Measurements from ENCODE around the gene TRIM72.

Gene TRIM72

DNA sequence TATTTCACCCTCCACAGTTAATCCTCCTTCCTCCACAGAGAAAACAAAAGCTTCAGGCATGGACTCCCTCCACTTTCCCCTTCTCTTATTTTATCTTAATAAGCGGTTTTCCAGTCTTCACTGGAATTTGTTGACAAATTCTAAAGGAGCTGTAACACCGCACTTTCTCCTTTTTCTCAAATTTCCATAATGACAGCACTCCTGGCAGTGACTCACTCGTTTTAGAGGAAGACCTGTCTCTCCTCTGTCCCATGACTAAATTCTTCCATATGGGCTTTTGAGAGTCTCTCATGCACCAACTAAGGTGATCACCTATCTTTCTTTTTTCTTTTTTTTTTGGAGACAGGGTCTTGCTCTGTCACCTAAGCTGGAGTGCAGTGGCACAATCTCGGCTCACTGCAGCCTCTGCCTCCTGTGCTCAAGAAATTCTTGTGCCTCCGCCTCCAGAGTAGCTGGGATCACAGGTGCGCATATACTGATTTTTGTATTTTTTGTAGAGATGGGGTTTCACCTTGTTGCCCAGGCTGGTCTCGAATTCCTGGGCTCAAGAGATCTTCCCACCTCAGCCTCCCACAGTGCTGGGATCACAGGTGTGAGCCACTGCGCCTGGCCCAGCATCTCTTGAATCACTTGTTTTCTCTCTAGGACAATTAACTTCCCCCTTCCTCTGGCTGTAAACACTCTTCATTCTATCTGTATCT, 53.6 kb downstream of the TRIM72 start:
- H2AFZ ChIP-seq (ENCODE audit: low read length): no peak overlapping the region
- H4K20me1 ChIP-seq (ENCODE audit: insufficient read depth, low read length, poor library complexity, severe bottlenecking): no peaks in the 10 kb centered on the region
- no peaks in the 10 kb centered on the region for H3K79me2 ChIP-seq (ENCODE audit: insufficient read depth, low read length)
- no peaks in the 10 kb centered on the region for H3K9me3 ChIP-seq (ENCODE audit: insufficient read depth, low read depth, low read length)
- H3K36me3 ChIP-seq (ENCODE audit: insufficient read depth, low read length): no peaks in the 10 kb centered on the region
- H3K9ac ChIP-seq (ENCODE audit: low read depth, low read length, poor library complexity, severe bottlenecking): no peak overlapping the region
- H3K4me1 ChIP-seq (ENCODE audit: insufficient read depth, low read length, poor library complexity, severe bottlenecking): no peaks in the 10 kb centered on the region
- no peak overlapping the region for H3K4me2 ChIP-seq (ENCODE audit: low read depth, low read length, poor library complexity, severe bottlenecking)
- H3K4me3 ChIP-seq (ENCODE audit: low read length, poor library complexity, severe bottlenecking): no peak overlapping the region
- TF ChIP-seq, protein P1, sequence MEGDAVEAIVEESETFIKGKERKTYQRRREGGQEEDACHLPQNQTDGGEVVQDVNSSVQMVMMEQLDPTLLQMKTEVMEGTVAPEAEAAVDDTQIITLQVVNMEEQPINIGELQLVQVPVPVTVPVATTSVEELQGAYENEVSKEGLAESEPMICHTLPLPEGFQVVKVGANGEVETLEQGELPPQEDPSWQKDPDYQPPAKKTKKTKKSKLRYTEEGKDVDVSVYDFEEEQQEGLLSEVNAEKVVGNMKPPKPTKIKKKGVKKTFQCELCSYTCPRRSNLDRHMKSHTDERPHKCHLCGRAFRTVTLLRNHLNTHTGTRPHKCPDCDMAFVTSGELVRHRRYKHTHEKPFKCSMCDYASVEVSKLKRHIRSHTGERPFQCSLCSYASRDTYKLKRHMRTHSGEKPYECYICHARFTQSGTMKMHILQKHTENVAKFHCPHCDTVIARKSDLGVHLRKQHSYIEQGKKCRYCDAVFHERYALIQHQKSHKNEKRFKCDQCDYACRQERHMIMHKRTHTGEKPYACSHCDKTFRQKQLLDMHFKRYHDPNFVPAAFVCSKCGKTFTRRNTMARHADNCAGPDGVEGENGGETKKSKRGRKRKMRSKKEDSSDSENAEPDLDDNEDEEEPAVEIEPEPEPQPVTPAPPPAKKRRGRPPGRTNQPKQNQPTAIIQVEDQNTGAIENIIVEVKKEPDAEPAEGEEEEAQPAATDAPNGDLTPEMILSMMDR (conservative IDR thresholded peaks at IDR 0.05; ENCODE audit: low read length): no peak
- no peak for TF ChIP-seq EZH2phosphoT487 (IDR thresholded peaks at IDR 0.05; ENCODE audit: borderline replicate concordance)
- H3K9me2 ChIP-seq (replicated peaks; ENCODE audit: low read depth, low read length): no peaks in the 10 kb centered on the region
- no peaks in the 10 kb centered on the region for H3F3A ChIP-seq (ENCODE audit: low read depth)
- H3K27me3 ChIP-seq (ENCODE audit: insufficient read depth, low read length, poor library complexity, severe bottlenecking): no peaks in the 10 kb centered on the region

GRCh38 chr16:31268033-31268365, 54.1 kb downstream of the TRIM72 start:
- no peak overlapping the region for H2AFZ ChIP-seq (ENCODE audit: low read length)
- H3K27me3 ChIP-seq (ENCODE audit: insufficient read depth, low read length, poor library complexity, severe bottlenecking): no peaks in the 10 kb centered on the region
- H3K36me3 ChIP-seq (ENCODE audit: insufficient read depth, low read length): no peaks in the 10 kb centered on the region
- H3K4me1 ChIP-seq (ENCODE audit: insufficient read depth, low read length, poor library complexity, severe bottlenecking): no peaks in the 10 kb centered on the region
- TF ChIP-seq, protein P1 (conservative IDR thresholded peaks at IDR 0.05; ENCODE audit: low read length): no peak
- no peak for TF ChIP-seq EZH2phosphoT487 (IDR thresholded peaks at IDR 0.05; ENCODE audit: borderline replicate concordance)
- H3K9me3 ChIP-seq (ENCODE audit: insufficient read depth, low read depth, low read length): no peaks in the 10 kb centered on the region
- H3K4me2 ChIP-seq (ENCODE audit: low read depth, low read length, poor library complexity, severe bottlenecking): no peak overlapping the region
- H4K20me1 ChIP-seq (ENCODE audit: insufficient read depth, low read length, poor library complexity, severe bottlenecking): no peaks in the 10 kb centered on the region
- H3K4me3 ChIP-seq (ENCODE audit: low read length, poor library complexity, severe bottlenecking): no peak overlapping the region
- no peak overlapping the region for H3K9ac ChIP-seq (ENCODE audit: low read depth, low read length, poor library complexity, severe bottlenecking)
- no peaks in the 10 kb centered on the region for H3K9me2 ChIP-seq (replicated peaks; ENCODE audit: low read depth, low read length)
- H3F3A ChIP-seq (ENCODE audit: low read depth): no peaks in the 10 kb centered on the region
- no peaks in the 10 kb centered on the region for H3K79me2 ChIP-seq (ENCODE audit: insufficient read depth, low read length)

- H3K4me3 ChIP-seq (ENCODE audit: low read length, poor library complexity, severe bottlenecking): no peak overlapping the region
- no peaks in the 10 kb centered on the region for H3F3A ChIP-seq (ENCODE audit: low read depth)
- H4K20me1 ChIP-seq (ENCODE audit: insufficient read depth, low read length, poor library complexity, severe bottlenecking): no peaks in the 10 kb centered on the region
- H3K4me2 ChIP-seq (ENCODE audit: low read depth, low read length, poor library complexity, severe bottlenecking): no peak overlapping the region
- H3K9me3 ChIP-seq (ENCODE audit: insufficient read depth, low read depth, low read length): no peaks in the 10 kb centered on the region
- no peaks in the 10 kb centered on the region for H3K4me1 ChIP-seq (ENCODE audit: insufficient read depth, low read length, poor library complexity, severe bottlenecking)
- no peak overlapping the region for H3K9ac ChIP-seq (ENCODE audit: low read depth, low read length, poor library complexity, severe bottlenecking)
- no peak overlapping the region for H2AFZ ChIP-seq (ENCODE audit: low read length)
- H3K27me3 ChIP-seq (ENCODE audit: insufficient read depth, low read length, poor library complexity, severe bottlenecking): no peaks in the 10 kb centered on the region
- no peaks in the 10 kb centered on the region for H3K9me2 ChIP-seq (replicated peaks; ENCODE audit: low read depth, low read length)
- no peaks in the 10 kb centered on the region for H3K36me3 ChIP-seq (ENCODE audit: insufficient read depth, low read length)
- TF ChIP-seq, protein P1 (conservative IDR thresholded peaks at IDR 0.05; ENCODE audit: low read length): no peak
- no peak for TF ChIP-seq EZH2phosphoT487 (IDR thresholded peaks at IDR 0.05; ENCODE audit: borderline replicate concordance)
- no peaks in the 10 kb centered on the region for H3K79me2 ChIP-seq (ENCODE audit: insufficient read depth, low read length)
These were observed 55.0 kb downstream of the TRIM72 start for GRCh38 chr16:31268891-31269290.
